ENCODE results near the gene MAPK4. TPM values are rescaled to one million over a fixed set of nuclear protein-coding genes. Genes with fewer than 3 reads are reported as not detected.
"Not testable (repeated sequence)": the region's sequence is repeated elsewhere in the genome, so short reads cannot be mapped to it uniquely, and the experiment has no call there.

MAPK4 gene
- total RNA-seq, 2 donors from 2014 or later = not detected

DNA sequence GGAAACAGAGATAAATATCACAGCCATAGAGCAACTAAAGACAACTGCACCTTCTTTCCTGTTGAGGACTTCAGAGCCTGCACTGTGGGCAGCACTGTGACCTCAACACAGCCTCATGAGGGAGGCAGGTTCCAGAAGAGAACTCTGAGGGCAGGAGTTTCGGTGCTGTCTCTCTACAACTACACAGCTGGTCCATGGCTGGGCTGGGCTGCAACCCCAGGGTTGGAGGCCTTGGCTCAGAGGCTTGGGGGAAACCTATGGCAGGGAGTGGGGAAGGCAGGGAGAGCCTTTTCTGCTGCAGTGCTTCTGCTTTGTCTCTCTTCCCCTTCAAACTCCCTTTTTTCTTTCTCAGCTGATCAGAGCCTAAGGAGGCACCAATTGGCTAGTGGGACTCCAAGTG lies 193.4 kb downstream of the MAPK4 start:
- Mint-ChIP-seq H3K9me3 (no peaks in the 10 kb centered on the region), H3K27me3 (peaks cover 43% of the 10 kb centered on the region), H3K4me3 (no peak overlapping the region), H3K27ac (no peak overlapping the region), H3K4me1 (no peaks in the 10 kb centered on the region), H3K36me3 (ENCODE audit: low read depth) (no peaks in the 10 kb centered on the region)
- no peak for ATAC-seq (replicated peaks)

DNA sequence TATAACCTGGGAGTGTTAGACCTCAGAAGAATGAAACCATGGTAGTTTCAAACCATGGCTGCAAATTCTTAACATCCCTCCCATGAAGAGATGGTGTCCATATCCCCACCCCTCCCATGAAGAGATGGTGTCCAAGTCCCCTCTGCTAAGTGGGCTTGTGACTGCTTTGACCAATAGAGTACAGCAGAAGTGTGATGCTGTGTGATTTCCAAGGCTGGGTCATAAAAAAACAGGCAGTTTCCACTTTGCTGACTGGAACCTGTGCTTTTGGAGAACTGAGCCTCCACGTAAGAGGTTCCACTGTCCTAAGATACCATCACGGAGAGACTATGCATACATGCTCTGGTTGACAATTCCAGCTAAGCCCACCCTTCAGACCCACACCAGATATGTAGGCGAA lies 194.4 kb downstream of the MAPK4 start:
- Mint-ChIP-seq H3K9me3 (no peaks in the 10 kb centered on the region), H3K27ac (no peak overlapping the region), H3K4me1 (no peaks in the 10 kb centered on the region), H3K36me3 (ENCODE audit: low read depth) (no peaks in the 10 kb centered on the region), H3K27me3 (peaks cover 38% of the 10 kb centered on the region), H3K4me3 (no peak overlapping the region)
- no peak for ATAC-seq (replicated peaks)

DNA sequence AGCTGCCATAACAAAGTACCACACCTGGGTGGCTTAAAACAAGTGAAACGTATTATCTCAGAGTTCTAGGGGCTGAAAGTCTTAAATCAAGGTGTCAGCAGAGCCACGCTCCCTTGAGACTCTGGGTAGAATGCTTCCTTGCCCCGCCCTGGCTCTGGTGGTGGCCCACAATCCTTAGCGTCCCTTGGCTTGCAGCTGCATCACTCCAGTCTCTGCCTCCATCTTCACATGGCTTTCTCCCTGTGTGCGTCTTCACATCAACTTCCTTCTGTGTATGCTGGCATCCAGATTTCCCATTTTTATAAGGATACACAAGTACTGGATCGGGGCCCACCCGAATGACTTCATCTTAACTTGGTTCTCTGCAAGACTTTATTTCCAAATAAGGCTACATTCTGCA lies 197.5 kb downstream of the MAPK4 start:
- Mint-ChIP-seq H3K4me3 (no peak overlapping the region), H3K27ac (no peak overlapping the region)

DNA sequence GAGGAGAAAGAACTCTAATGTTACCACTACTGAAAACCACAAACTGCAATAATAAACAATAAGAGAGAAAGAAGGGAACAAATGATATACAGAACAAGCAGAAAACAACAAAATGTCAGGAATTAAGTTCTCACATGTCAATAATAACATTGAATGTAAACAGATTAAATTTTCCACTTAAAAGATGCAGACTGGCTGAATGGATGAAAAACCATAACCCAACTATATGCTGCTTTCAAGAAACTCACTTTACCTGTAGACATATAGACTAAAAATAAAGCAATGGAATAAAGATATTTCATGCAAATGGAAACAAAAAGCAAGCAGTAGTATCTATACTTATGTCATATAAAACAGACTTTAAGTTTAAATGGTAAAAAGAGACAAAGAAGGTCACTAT lies 209.6 kb downstream of the MAPK4 start:
- Mint-ChIP-seq H3K27me3 (peaks cover 20% of the 10 kb centered on the region), H3K4me1 (no peaks in the 10 kb centered on the region), H3K4me3 (no peak overlapping the region), H3K36me3 (ENCODE audit: low read depth) (no peaks in the 10 kb centered on the region), H3K9me3 (peaks cover 16% of the 10 kb centered on the region), H3K27ac (no peak overlapping the region)
- ATAC-seq (replicated peaks) = no peak

More for the DNA sequence above, 197.5 kb downstream of the MAPK4 start:
- Mint-ChIP-seq H3K27me3 (peaks cover 24% of the 10 kb centered on the region), H3K4me1 (no peaks in the 10 kb centered on the region), H3K9me3 (no peaks in the 10 kb centered on the region), H3K36me3 (ENCODE audit: low read depth) (no peaks in the 10 kb centered on the region)
- ATAC-seq (replicated peaks) = no peak

DNA sequence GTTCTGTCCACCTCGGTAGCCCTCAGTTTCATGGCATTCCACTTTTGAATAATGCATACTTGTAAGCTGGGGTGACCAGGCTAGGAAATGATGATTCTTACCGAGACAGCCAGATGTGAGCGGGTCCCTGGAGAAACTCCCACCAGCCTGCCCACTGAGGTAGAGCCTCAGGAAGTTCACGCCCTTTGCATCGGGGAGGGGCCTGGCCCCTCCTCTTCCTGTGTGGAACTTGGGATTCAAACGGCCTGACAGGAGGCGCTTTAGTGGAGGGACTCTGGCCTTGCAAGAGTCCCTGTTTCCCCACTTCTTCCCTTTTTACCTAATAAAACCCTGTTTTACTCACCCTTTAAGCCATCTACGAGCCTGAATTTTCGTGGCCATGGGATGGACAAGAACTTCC lies 215.3 kb downstream of the MAPK4 start:
- Mint-ChIP-seq H3K36me3 (ENCODE audit: low read depth) (no peaks in the 10 kb centered on the region), H3K4me1 (no peaks in the 10 kb centered on the region), H3K27me3 (peaks cover 8% of the 10 kb centered on the region), H3K4me3 (no peak overlapping the region), H3K27ac (no peak overlapping the region), H3K9me3 (no peaks in the 10 kb centered on the region)
- no peak for ATAC-seq (replicated peaks)

DNA sequence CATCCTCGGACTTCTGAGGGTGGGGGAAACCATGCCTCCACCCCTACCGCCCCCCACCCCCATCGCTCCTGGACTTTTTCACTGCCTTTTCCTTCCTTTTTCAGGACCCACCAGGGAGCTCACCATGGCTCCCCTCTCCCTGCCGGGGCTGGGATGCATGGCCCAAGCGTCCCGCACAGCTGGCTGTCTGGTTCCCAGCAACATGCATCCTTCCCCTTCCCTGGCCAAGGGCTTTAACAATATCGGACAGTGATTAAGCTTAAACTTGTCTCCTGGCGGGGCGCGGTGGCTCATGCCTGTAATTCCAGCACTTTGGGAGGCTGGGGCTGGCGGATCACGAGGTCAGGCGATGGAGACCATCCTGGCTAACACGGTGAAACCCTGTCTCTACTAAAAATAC lies 215.8 kb downstream of the MAPK4 start:
- H3K4me3 Mint-ChIP-seq = no peak overlapping the region
- no peaks in the 10 kb centered on the region for H3K4me1 Mint-ChIP-seq
- no peaks in the 10 kb centered on the region for H3K36me3 Mint-ChIP-seq (ENCODE audit: low read depth)
- no peak overlapping the region for H3K27ac Mint-ChIP-seq
- H3K27me3 Mint-ChIP-seq = peaks cover 12% of the 10 kb centered on the region
- ATAC-seq (replicated peaks) = no peak
- no peaks in the 10 kb centered on the region for H3K9me3 Mint-ChIP-seq

DNA sequence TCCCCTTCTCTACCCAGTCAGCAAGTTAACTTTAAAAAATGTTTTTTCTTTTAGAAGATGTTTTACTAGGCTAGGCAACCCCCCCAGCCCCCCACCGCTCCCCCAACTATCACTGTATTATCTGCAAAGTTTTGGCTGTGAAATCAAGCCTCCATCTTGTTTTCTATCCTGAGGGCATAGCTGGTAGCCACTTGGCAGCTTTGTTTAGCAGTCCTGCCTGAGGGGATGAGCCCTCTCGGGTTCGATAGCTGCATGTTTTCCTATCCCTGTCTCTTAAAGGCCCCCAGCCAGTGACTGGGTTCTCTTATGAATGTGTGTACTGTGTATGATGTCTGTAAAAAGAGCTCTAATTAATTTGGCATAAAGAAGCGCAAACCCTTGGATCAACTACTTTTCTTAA lies 216.5 kb downstream of the MAPK4 start:
- no peak overlapping the region for H3K27ac Mint-ChIP-seq
- no peaks in the 10 kb centered on the region for H3K36me3 Mint-ChIP-seq (ENCODE audit: low read depth)
- peaks cover 12% of the 10 kb centered on the region for H3K27me3 Mint-ChIP-seq
- H3K4me3 Mint-ChIP-seq = no peak overlapping the region
- ATAC-seq (replicated peaks) = no peak
- H3K9me3 Mint-ChIP-seq = no peaks in the 10 kb centered on the region
- H3K4me1 Mint-ChIP-seq = no peaks in the 10 kb centered on the region

DNA sequence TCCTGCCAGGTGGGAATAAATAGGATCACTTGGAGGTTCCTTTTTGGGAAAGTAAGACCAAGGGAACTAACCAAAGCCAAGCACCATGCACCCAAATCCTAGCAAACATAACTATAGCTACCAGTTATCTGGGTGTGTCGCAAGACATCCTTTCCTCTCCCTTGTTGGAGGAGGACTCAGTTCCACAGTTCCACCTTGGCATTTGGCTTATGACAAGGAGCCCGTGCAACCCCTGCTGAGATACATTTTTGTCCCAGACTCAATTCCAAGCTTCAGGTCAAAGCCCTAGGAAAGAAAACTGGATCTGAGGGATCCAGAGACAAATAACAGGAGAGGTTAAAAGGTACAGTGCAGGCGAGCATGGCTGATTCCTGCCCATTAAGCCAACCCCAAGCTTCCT lies 219.1 kb downstream of the MAPK4 start:
- not testable (repeated sequence) for H3K4me3 Mint-ChIP-seq; H3K27ac Mint-ChIP-seq; H3K9me3 Mint-ChIP-seq; H3K4me1 Mint-ChIP-seq; ATAC-seq (replicated peaks); H3K36me3 Mint-ChIP-seq (ENCODE audit: low read depth)
- H3K27me3 Mint-ChIP-seq = peaks cover 21% of the 10 kb centered on the region

Other genes with a start within 250 kb of the MAPK4 start
- 10 to 100 TPM; 40.7 to 42.9 TPM for gene SKA1, start 185.0 kb upstream of the MAPK4 start, total RNA-seq

Measured in activated T-helper 17 cell treated with anti-CD3 and anti-CD28 coated beads, Interleukin-2, amount 50 U/mL, for 72 hours (primary cell).